Activated CD4-positive, alpha-beta memory T cell treated with anti-CD3 and anti-CD28 coated beads, Interleukin-2, amount 10 ng/mL, durations not matched to agents 7 days and 5 days (primary cell): Measurements from ENCODE around the gene METTL25B. TPM values are rescaled to one million over a fixed set of nuclear protein-coding genes. Genes with fewer than 3 reads are reported as not detected.
A peak's percentile ranks its signal among the peaks of the same experiment; 100 is the strongest.
"Not testable (repeated sequence)": the region's sequence is repeated elsewhere in the genome, so short reads cannot be mapped to it uniquely, and the experiment has no call there.

Experiments used
- CTCF ChIA-PET: fragments of 350-600 bp; sonication (Branson Sonifier 250); formaldehyde crosslinking; loops from one replicate; lab custom pipeline; 2021; ENCODE audit warnings: antibody characterized with exemption, inconsistent platforms; lab: Charles Lee
- POLR2A ChIA-PET: fragments of 350-600 bp; sonication (Branson Sonifier 250); formaldehyde crosslinking; loops from one replicate; lab custom pipeline; 2021; ENCODE audit warnings: antibody characterized with exemption; lab: Charles Lee
- DNase-seq: peaks from one replicate; pipeline ENCODE4 v3.0.0-alpha.2; 2020
- H3K27ac Mint-ChIP-seq: one replicate; pipeline ENCODE4 v1.8.0; 2021; ENCODE audit warnings: mild to moderate bottlenecking, mixed read lengths
- H3K27me3 Mint-ChIP-seq: one replicate; pipeline ENCODE4 v1.8.0; 2021; ENCODE audit warnings: mixed read lengths
- H3K36me3 Mint-ChIP-seq: one replicate; pipeline ENCODE4 v1.8.0; 2021; ENCODE audit warnings: low read depth, mixed read lengths
- H3K4me1 Mint-ChIP-seq: one replicate; pipeline ENCODE4 v1.8.0; 2021; ENCODE audit warnings: mixed read lengths
- H3K4me3 Mint-ChIP-seq: one replicate; pipeline ENCODE4 v1.8.0; 2021; ENCODE audit warnings: mild to moderate bottlenecking, mixed read lengths
- H3K9me3 Mint-ChIP-seq: one replicate; pipeline ENCODE4 v1.8.0; 2021; ENCODE audit warnings: mixed read lengths
- total RNA-seq, 2 experiments: library from RNA; stranded (reverse); gene quantifications; one replicate each; pipeline ENCODE4 v1.2.3, GENCODE V29; 2021

Gene METTL25B
- total RNA-seq, 2 experiments from 2014 or later: 40.3 to 44.3 TPM

- Mint-ChIP-seq H3K4me1 (peaks cover 45% of the 10 kb centered on the region), H3K36me3 (peaks cover 30% of the 10 kb centered on the region), H3K9me3 (no peaks in the 10 kb centered on the region), H3K27me3 (no peaks in the 10 kb centered on the region), H3K4me3 (peak within 1 kb of the TSS; percentile 96), H3K27ac (peak within 1 kb of the TSS; percentile 95)
- no peak for DNase-seq
- POLR2A ChIA-PET: interaction anchor here (0.5 to 4.7 kb wide), 25 partner anchors 10 to 469 kb away, joined by 3 to 134 read pairs (median 4); partner anchors contain the start of genes CRABP2, ISG20L2, METTL25B and MRPL24
- CTCF ChIA-PET: interaction anchor here (1.0 to 4.8 kb wide), 8 partner anchors 9 to 250 kb away, joined by 3 to 69 read pairs (median 4); partner anchors contain the start of genes ISG20L2, MEF2D, METTL25B and MRPL24
Observed at GRCh38 chr1:156751451-156751756, 23.1 kb downstream of the METTL25B start, which contains the start of gene HDGF. TSS of gene HDGF (minus strand) at chr1:156751675. CDS start at chr1:156751429, 246 bp downstream.

- Mint-ChIP-seq H3K36me3 (peaks cover 30% of the 10 kb centered on the region), H3K27ac (peak overlapping the region; percentile 89), H3K9me3 (no peaks in the 10 kb centered on the region), H3K4me3 (peak overlapping the region; percentile 96), H3K27me3 (no peaks in the 10 kb centered on the region), H3K4me1 (peaks cover 40% of the 10 kb centered on the region)
- peak; percentile 98 for DNase-seq
- ChIA-PET CTCF (interaction anchor here (0.9 to 4.8 kb wide), 11 partner anchors 9 to 251 kb away, joined by 3 to 69 read pairs (median 4); partner anchors contain the start of genes ISG20L2, MEF2D, METTL25B and MRPL24), POLR2A (interaction anchor here (0.5 to 4.7 kb wide), 27 partner anchors 9 to 469 kb away, joined by 3 to 134 read pairs (median 4); partner anchors contain the start of genes CRABP2, ISG20L2, METTL25B and MRPL24)
Observed at GRCh38 chr1:156751757-156752481, 23.6 kb downstream of the METTL25B start.

DNA sequence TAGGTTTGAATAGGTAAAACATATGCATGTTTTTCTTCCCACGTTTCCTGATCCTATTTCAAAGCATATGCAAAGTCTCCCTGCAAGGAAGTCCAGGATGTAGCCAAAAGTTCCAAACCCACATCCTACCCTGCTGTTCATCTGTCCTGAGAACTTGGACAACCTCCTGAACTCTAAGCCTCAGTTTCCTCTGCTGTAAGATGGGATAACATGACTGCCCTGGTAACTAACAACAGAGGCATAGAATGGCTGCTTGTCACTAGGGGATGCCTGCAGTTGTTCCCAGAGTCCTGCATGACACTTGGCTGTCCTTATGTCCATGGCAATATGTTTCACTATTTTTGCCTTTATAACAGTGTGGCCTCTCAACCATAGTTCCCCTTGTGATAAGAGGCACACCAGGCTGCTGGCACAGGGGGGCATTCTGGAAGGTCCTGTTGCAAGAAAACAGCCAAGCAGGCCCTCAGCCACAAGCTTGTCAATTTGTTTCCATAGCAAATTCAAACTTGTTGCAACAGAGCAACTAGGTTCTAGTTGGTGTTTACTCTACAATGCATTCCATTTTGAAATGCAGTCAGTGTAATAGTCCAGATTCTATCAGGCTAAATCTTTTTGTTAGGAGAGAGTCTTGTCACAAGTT is 24.7 kb downstream of the METTL25B start:
- no peak for DNase-seq
- ChIA-PET POLR2A (interaction anchor here (1.0 to 4.7 kb wide), 14 partner anchors 8 to 249 kb away, joined by 3 to 134 read pairs (median 7); partner anchors contain the start of genes ISG20L2, METTL25B, MRPL24 and NTRK1), CTCF (interaction anchor here (1.0 to 4.8 kb wide), 8 partner anchors 11 to 139 kb away, joined by 3 to 69 read pairs (median 6); partner anchors contain the start of genes ISG20L2, METTL25B, MRPL24 and NTRK1)
- peak overlapping the region; percentile 96 for H3K4me3 Mint-ChIP-seq
- peaks cover 26% of the 10 kb centered on the region for H3K36me3 Mint-ChIP-seq
- peak overlapping the region; percentile 89 for H3K27ac Mint-ChIP-seq
- no peaks in the 10 kb centered on the region for H3K9me3 Mint-ChIP-seq
- peaks cover 31% of the 10 kb centered on the region for H3K4me1 Mint-ChIP-seq
- H3K27me3 Mint-ChIP-seq: no peaks in the 10 kb centered on the region

DNA sequence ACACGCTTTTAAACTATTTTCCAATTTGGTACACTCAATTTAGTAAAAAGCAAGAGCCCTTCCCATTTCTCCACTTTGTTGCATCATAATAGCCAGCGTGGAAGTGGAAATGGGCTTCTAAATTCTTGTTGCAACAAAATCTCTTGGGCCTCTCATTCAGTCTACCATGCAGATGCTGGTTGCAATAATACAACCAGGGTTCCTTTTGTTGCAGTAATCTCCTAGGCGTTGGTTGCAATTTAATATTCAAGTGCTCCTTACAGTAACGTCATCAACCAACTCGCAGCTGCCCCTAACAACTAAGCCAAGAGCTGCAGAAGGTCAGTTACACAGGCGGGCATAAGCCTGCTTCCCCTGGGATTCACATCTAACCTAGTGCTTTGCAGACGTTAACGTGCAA is 25.9 kb downstream of the METTL25B start:
- H3K4me3 Mint-ChIP-seq: no peak overlapping the region
- ChIA-PET CTCF (no interaction called here), POLR2A (interaction anchor here (1.1 kb wide), 1 partner anchor 13 kb away, joined by 4 read pairs; the partner anchor contains the start of gene PRCC)
- H3K4me1 Mint-ChIP-seq: peaks cover 20% of the 10 kb centered on the region
- H3K9me3 Mint-ChIP-seq: no peaks in the 10 kb centered on the region
- H3K36me3 Mint-ChIP-seq: peaks cover 15% of the 10 kb centered on the region
- H3K27ac Mint-ChIP-seq: no peak overlapping the region
- H3K27me3 Mint-ChIP-seq: no peaks in the 10 kb centered on the region
- DNase-seq: no peak

DNA sequence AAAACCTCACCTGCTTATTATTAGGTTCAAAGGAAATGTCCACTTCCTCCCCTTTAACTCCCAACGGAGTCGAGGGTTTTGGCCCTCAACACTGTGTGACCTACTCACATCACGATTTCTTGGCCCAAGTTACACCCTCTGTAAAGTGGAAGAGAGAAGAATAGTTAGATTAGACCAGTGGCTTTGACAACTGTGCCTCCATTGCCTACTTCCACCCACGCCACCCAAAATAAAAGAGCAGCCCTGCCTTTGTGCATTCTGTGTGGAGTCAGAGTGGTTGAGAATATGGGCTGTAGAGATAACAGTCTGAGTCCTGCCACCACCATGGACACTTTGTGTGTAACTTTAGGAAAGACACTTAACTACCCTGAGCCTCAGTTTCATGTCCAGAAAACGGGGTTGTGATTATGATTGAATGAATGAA is 27.3 kb downstream of the METTL25B start:
- no peak for DNase-seq
- no peak overlapping the region for H3K27ac Mint-ChIP-seq
- no peak overlapping the region for H3K4me3 Mint-ChIP-seq
- no peaks in the 10 kb centered on the region for H3K27me3 Mint-ChIP-seq
- H3K36me3 Mint-ChIP-seq: peaks cover 2% of the 10 kb centered on the region
- ChIA-PET POLR2A (no interaction called here), CTCF (interaction anchor here (1.7 to 2.9 kb wide), 2 partner anchors 12 to 29 kb away, joined by 7 to 32 read pairs; partner anchors contain the start of genes METTL25B and PRCC)
- H3K9me3 Mint-ChIP-seq: no peaks in the 10 kb centered on the region
- peaks cover 18% of the 10 kb centered on the region for H3K4me1 Mint-ChIP-seq

DNA sequence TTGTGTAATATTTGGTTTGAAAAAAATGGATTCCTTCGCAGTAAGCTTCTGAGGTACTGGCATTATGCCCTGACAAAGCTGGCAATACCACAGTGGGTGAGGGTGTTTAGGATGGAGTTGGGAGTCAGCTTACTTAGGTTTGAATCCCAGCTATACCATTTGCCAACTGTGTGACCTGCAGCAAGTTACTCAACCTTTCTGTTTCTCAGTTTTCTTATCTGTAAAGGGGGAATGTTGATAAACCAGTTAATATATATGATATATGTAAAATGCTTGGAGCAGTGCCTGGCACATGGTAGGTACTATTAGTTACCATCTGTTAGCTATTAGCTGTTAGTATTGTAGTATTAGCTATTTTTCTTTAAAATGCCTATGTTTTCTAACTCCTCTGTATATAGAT is 28.1 kb downstream of the METTL25B start:
- Mint-ChIP-seq H3K4me1 (peaks cover 18% of the 10 kb centered on the region), H3K27ac (no peak overlapping the region), H3K36me3 (no peaks in the 10 kb centered on the region), H3K9me3 (no peaks in the 10 kb centered on the region), H3K27me3 (no peaks in the 10 kb centered on the region), H3K4me3 (no peak overlapping the region)
- CTCF ChIA-PET: interaction anchor here (0.7 to 2.9 kb wide), 7 partner anchors 9 to 134 kb away, joined by 3 to 32 read pairs (median 3); partner anchors contain the start of genes METTL25B and PRCC
- no peak for DNase-seq
- POLR2A ChIA-PET: interaction anchor here (0.7 to 2.0 kb wide), 3 partner anchors 11 to 392 kb away, joined by 3 to 8 read pairs (median 5); partner anchors contain the start of gene PRCC

- not testable (repeated sequence) for H3K27ac Mint-ChIP-seq, H3K4me3 Mint-ChIP-seq, DNase-seq, H3K9me3 Mint-ChIP-seq, H3K36me3 Mint-ChIP-seq, H3K27me3 Mint-ChIP-seq
- peaks cover 13% of the 10 kb centered on the region for H3K4me1 Mint-ChIP-seq
- ChIA-PET CTCF (interaction anchor here (1.5 to 2.9 kb wide), 2 partner anchors 31 kb away, joined by 7 to 32 read pairs; partner anchors contain the start of gene METTL25B), POLR2A (interaction anchor here (2.0 kb wide), 1 partner anchor 9 kb away, joined by 8 read pairs; the partner anchor contains the start of gene PRCC)
Observed at GRCh38 chr1:156757572-156758253, 29.4 kb downstream of the METTL25B start.

- no peak overlapping the region for H3K4me3 Mint-ChIP-seq
- CTCF ChIA-PET: interaction anchor here (0.7 to 1.4 kb wide), 3 partner anchors 8 to 443 kb away, joined by 3 to 5 read pairs (median 4); no protein-coding TSS in a partner anchor
- no peaks in the 10 kb centered on the region for H3K9me3 Mint-ChIP-seq
- no peaks in the 10 kb centered on the region for H3K36me3 Mint-ChIP-seq
- H3K4me1 Mint-ChIP-seq: peaks cover 2% of the 10 kb centered on the region
- no peaks in the 10 kb centered on the region for H3K27me3 Mint-ChIP-seq
- POLR2A ChIA-PET: interaction anchor here (1.5 kb wide), 1 partner anchor 8 kb away, joined by 9 read pairs; the partner anchor contains the start of gene HDGF
- H3K27ac Mint-ChIP-seq: no peak overlapping the region
- no peak for DNase-seq
Observed at GRCh38 chr1:156760092-156760795, 32.0 kb downstream of the METTL25B start.

DNA sequence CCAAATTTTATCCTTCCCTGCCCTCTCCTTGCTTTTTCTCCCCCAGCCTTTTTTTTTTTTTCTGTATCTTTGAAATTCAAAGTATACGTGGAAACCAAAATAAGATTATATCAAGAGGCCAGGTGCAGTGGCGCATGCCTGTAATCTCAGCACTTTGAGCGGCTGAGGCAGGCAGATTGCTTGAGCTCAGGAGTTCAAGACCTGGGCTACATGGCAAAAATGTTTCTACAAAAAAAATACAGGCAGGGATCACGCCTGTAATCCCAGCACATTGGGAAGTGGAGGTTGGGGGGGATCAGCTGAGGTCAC is 32.5 kb downstream of the METTL25B start:
- H3K9me3 Mint-ChIP-seq: no peaks in the 10 kb centered on the region
- no peak overlapping the region for H3K4me3 Mint-ChIP-seq
- no peak for DNase-seq
- ChIA-PET POLR2A (interaction anchor here (1.5 kb wide), 1 partner anchor 9 kb away, joined by 9 read pairs; the partner anchor contains the start of gene HDGF), CTCF (interaction anchor here (1.2 to 1.4 kb wide), 2 partner anchors 9 to 35 kb away, joined by 3 to 5 read pairs; no protein-coding TSS in a partner anchor)
- peaks cover 4% of the 10 kb centered on the region for H3K4me1 Mint-ChIP-seq
- no peaks in the 10 kb centered on the region for H3K36me3 Mint-ChIP-seq
- H3K27ac Mint-ChIP-seq: no peak overlapping the region
- H3K27me3 Mint-ChIP-seq: no peaks in the 10 kb centered on the region

DNA sequence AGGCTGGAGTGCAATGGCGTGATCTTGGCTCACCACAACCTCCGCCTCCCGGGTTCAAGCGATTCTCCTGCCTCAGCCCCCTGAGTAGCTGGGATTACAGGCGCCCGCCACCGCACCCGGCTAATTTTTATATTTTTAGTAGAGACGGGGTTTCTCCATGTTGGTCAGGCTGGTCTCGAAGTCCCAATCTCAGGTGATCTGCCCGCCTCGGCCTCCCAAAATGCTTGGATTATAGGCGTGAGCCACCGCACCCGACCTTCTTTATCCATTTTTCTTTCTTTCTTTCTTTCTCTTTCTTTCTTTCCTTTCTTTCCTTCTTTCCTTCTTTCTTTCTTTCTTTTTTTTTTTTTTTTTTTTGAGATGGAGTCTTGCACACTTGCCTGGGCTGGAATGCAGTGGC is 36.9 kb downstream of the METTL25B start:
- Mint-ChIP-seq H3K4me1 (peaks cover 25% of the 10 kb centered on the region), H3K36me3 (peaks cover 13% of the 10 kb centered on the region)
- ChIA-PET CTCF (interaction anchor here (1.7 to 13.6 kb wide), 2 partner anchors 38 to 75 kb away, joined by 5 to 121 read pairs; partner anchors contain the start of genes ISG20L2 and METTL25B), POLR2A (interaction anchor here (2.6 to 6.1 kb wide), 3 partner anchors 12 to 24 kb away, joined by 6 to 75 read pairs (median 56); partner anchors contain the start of genes HDGF and MRPL24)
- not testable (repeated sequence) for H3K27ac Mint-ChIP-seq, DNase-seq, H3K27me3 Mint-ChIP-seq, H3K9me3 Mint-ChIP-seq, H3K4me3 Mint-ChIP-seq

- ChIA-PET POLR2A (interaction anchor here (1.0 to 6.1 kb wide), 6 partner anchors 11 to 94 kb away, joined by 3 to 75 read pairs (median 31); partner anchors contain the start of genes HDGF, ISG20L2, METTL25B and MRPL24), CTCF (interaction anchor here (1.7 to 13.6 kb wide), 3 partner anchors 39 to 95 kb away, joined by 5 to 121 read pairs (median 16); partner anchors contain the start of genes ISG20L2, METTL25B and NTRK1)
- Mint-ChIP-seq H3K4me3 (no peak overlapping the region), H3K9me3 (no peaks in the 10 kb centered on the region), H3K27ac (no peak overlapping the region), H3K27me3 (no peaks in the 10 kb centered on the region), H3K4me1 (peaks cover 29% of the 10 kb centered on the region), H3K36me3 (peaks cover 17% of the 10 kb centered on the region)
- no peak for DNase-seq
Observed at GRCh38 chr1:156765666-156766065, 37.4 kb downstream of the METTL25B start.
